Sigmoid colon (tissue), 4 donors: ENCODE results near the gene SIN3B.

ENCODE experiments used
- EP300 ChIP-seq, 4 donors: sonication (generic); formaldehyde crosslinking; IDR thresholded peaks; one replicate each; pipeline ENCODE4 v1.6.1; 2017; ENCODE audit warnings: antibody characterized with exemption in 4 of 4
- POLR2A ChIP-seq, 2 donors: fragments of 450-650 bp; IDR thresholded peaks; one replicate each; pipeline ENCODE4 v1.6.1; 2016; ENCODE audit warnings: antibody characterized with exemption in 2 of 2, mild to moderate bottlenecking in 2 of 2, moderate library complexity in 2 of 2
- POLR2AphosphoS5 ChIP-seq, 4 donors: sonication (generic); formaldehyde crosslinking; IDR thresholded peaks; one replicate each; pipeline ENCODE4 v1.6.1; 2017; ENCODE audit warnings: antibody characterized with exemption in 4 of 4
- TF ChIP-seq, protein P1 (sequence below), 4 experiments: fragments of 450-650 bp in 3 of 4; fragments of 200-600 bp in 1 of 4; IDR thresholded peaks; one replicate each; pipeline ENCODE4 v1.5.1; 2016 to 2019; ENCODE audit warnings: antibody characterized with exemption in 4 of 4, mild to moderate bottlenecking in 3 of 4, moderate library complexity in 2 of 4

DNA sequence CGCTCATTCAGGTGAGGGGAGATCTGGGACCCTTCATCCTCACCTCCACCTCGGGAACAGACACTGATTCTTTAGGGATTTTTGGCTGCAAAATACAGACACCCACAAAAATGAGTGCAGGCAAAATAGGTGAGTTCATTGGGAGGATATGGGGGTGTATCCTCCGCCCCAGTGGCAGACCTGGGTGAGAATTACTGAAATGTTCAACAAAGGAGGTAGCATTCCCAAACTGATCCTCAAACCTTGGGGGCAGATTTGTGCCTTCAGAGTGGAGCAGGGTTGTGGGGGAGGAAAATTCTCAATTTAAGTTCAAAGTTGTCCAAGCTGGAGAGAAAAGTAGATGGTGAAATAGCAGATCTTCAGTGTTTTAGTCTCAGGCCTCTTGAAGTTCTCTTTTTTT is 31.3 kb upstream of the SIN3B start:
- TF ChIP-seq EP300 (IDR thresholded peaks at IDR 0.05) (no peak), POLR2A (IDR thresholded peaks at IDR 0.05) (no peak), POLR2AphosphoS5 (IDR thresholded peaks at IDR 0.05) (no peak)
- TF ChIP-seq, protein P1, sequence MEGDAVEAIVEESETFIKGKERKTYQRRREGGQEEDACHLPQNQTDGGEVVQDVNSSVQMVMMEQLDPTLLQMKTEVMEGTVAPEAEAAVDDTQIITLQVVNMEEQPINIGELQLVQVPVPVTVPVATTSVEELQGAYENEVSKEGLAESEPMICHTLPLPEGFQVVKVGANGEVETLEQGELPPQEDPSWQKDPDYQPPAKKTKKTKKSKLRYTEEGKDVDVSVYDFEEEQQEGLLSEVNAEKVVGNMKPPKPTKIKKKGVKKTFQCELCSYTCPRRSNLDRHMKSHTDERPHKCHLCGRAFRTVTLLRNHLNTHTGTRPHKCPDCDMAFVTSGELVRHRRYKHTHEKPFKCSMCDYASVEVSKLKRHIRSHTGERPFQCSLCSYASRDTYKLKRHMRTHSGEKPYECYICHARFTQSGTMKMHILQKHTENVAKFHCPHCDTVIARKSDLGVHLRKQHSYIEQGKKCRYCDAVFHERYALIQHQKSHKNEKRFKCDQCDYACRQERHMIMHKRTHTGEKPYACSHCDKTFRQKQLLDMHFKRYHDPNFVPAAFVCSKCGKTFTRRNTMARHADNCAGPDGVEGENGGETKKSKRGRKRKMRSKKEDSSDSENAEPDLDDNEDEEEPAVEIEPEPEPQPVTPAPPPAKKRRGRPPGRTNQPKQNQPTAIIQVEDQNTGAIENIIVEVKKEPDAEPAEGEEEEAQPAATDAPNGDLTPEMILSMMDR (IDR thresholded peaks at IDR 0.05): no peak
